Mucosa of gallbladder (tissue), 1 donor: Measurements from ENCODE around the gene DOCK11. TPM values are rescaled to one million over a fixed set of nuclear protein-coding genes. Genes with fewer than 3 reads are reported as not detected.
"Not testable (repeated sequence)": the region's sequence is repeated elsewhere in the genome, so short reads cannot be mapped to it uniquely, and the experiment has no call there.

Experiments used
- DNase-seq: peaks from one replicate; pipeline ENCODE4 v3.0.0-alpha.2; 2020; ENCODE audit warnings: low spot score
- total RNA-seq: library from RNA; stranded (reverse); gene quantifications from one replicate; pipeline ENCODE4 v1.2.1, GENCODE V29; 2021
- donor health status: DM: no; HTN: no; CAD: no.

DOCK11 gene
- total RNA-seq, 1 donor from 2014 or later: 16.3 TPM

DNA sequence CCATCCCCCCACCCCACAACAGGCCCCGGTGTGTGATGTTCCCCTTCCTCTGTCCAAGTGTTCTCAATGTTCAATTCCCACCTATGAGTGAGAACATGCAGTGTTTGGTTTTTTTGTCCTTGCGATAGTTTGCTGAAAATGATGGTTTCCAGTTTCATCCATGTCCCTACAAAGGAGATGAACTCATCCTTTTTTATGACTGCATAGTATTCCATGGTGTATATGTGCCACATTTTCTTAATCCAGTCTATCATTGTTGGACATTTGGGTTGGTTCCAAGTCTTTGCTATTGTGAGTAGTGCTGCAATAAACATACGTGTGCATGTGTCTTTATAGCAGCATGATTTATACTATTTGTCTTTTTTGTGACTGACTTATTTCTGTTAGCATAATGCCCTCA is 236.9 kb downstream of the DOCK11 start:
- not testable (repeated sequence) for DNase-seq

DNA sequence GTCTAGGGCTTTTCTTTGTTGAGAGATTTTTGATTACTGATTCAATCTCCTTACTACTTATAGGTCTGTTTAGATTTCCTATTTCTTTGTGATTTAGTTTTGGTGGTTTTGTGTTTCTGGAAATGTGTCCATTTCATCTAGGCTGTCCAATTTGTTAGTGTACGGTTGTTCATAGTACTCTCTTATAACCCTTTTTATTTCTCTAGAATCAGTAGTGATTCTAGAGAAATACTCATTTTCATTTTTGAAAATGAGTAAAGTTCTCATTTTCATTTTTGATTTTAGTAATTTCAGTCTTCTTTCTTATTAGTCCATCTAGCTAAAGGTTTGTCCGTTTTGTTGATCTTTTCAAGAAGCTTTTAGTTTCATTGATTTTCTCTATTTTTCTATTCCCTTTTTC is 239.3 kb downstream of the DOCK11 start:
- no peak for DNase-seq

Other genes starting within 250 kb of the DOCK11 start
- 22.8 TPM for gene WDR44, start 149.7 kb upstream of the DOCK11 start, total RNA-seq
- 42.2 TPM for gene IL13RA1, start 231.8 kb downstream of the DOCK11 start, total RNA-seq